Measurements from ENCODE around the gene PEAK1.
"Not testable (repeated sequence)": the region's sequence is repeated elsewhere in the genome, so short reads cannot be mapped to it uniquely, and the experiment has no call there.

The PEAK1 gene

DNA sequence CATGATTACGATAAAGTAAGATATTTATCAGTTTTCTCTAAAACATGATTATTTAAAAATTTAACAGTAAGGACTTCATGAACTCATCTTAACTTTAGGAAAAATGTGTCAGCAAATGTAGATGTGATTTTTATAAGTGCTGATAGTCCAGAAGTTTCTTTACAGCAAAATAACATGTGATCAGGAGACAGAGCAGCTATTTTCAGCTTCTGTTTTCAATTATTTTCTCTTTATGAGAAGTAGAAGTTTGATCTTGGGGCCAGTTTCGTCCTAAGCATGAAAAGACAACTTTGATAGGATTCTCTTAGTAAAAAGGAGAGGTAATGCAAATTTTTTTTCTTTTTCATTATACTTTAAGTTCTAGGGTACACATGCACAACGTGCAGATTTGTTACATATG is 252.5 kb downstream of the PEAK1 start:
- no peak for DNase-seq

- no peak for DNase-seq
These were observed 256.0 kb downstream of the PEAK1 start for GRCh38 chr15:77163781-77164384.

DNA sequence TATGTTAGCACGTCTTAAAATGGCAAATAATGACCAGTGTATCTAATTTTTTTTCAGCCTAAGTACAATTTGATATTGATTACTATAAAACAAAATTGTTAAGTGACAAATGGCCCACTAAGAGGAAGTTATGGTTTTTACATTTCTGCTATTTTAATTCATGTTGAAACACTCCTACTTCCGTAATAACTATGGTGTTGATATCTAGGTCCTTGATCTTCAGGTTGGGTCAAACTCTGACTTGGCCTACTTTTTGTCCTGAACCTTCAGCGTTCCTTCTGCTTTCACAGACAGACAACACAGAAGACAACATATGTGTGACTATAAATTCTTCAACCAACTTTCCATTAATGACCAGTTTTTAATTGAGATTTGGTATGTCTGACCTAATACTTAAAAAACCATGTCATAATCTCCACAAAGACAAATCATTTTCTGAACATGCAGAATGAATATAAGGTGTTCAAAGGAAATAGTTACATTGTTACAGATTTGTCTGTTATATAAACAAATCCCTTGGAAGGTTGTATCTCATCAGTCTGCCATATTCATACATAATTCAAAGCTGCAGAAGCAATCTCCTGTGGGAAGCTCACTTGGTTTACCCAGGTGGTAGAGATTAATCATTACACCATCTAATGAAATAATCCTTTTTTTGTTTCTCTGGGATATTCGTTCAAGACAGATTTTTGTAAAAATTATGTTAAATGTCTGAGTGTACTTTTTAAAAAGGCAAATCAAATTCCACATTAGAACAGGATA is 256.9 kb downstream of the PEAK1 start:
- DNase-seq = no peak

GRCh38 chr15:77160562-77161478 is 259.1 kb downstream of the PEAK1 start:
- DNase-seq = no peak

GRCh38 chr15:77156000-77156399 is 263.9 kb downstream of the PEAK1 start:
- DNase-seq = not testable (repeated sequence)

GRCh38 chr15:77148191-77148590 is 271.7 kb downstream of the PEAK1 start:
- no peak for DNase-seq

DNA sequence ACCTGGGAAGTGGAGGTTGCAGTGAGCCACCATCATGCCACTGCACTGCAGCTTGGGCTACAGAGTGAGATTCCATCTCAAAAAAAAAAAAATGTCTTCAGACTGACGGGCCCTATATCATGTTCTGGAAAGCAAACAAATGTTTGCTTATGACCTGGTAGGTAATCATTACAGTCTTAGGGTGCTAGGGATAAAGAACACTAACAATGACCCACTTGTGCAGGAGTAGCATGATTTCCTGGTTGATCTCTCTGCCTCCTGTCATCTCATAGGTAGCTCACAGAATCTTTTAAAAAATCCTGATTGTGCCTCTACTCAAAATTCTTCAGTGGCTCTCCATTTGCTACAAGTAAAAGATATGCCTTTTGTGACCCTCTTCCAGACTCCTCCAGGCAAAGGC is 274.5 kb downstream of the PEAK1 start:
- DNase-seq = no peak

GRCh38 chr15:77144492-77145070 is 275.3 kb downstream of the PEAK1 start:
- no peak for DNase-seq

- no peak for DNase-seq
These were observed 275.9 kb downstream of the PEAK1 start for GRCh38 chr15:77144026-77144425.

DNA sequence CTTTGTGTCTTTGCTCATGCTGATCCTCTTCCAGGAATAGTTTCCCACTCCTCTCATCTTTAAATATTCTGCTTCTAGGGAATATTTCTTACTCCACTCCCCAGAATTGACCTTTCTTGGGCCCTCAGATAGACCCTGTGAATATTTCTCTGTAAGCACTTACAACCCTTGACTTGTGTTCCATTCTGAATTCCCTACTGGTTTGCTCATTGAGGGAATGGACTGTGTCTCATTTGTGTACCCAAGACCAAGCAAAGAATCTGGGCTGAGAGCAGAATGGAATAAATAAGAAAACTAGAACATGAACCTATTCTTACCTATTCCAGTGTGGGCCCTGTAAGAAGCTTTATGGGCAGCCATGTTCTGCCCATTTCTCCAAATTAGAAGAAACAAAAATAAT is 276.3 kb downstream of the PEAK1 start:
- no peak for DNase-seq

DNA sequence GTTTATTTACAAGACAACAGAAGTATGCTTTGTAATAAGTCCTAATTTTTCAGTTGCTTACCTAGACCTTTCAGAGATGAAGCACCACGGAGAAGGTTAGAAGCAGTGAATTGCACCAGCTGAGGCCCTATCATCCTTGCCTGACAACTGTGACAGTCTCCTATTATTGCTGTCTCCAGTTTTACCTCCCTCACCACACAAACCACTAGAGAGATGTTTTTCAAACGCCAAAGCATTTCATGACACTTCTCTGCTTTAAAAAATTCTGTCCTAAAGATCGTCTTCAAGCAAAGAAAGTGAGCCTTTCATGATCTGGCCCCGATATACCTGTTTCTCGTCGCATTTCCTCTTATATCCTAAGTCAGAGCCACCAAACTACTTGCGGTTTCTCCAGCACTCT is 276.7 kb downstream of the PEAK1 start:
- no peak for DNase-seq

DNA sequence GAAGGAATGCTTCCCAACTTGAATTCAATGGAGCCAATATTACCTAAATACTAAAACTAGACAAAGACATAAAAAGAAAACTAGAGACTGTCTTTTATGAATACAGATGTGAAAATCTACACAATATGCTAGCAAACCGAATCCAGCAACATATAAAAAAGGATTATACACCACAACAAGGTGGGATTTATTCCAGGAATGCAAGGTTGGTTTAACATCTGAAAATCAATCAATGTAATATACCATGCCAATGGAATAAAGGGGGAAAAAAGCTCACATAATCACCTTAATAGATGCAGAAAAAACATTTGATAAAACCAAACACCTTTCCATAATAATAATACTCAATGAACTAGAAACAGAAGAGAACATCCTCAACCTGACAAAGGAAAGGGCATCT is 279.7 kb downstream of the PEAK1 start:
- no peak for DNase-seq

DNA sequence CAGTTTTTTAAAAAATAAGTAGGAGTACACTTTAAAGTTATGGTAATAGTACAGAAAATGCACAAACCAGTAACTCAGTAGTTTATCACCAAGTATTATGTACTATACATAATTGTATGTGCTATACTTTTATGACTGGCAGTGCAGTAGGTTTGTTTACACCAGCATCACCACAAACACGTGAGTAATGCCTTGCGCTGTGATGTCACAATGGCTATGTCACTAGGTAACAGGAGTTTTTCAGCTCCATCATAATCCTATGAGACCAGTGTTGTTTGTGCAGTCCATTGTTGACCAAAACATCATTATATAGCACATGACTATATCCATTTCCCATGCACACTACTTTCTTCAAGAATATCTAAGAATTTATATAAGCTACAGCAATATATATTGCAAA is 280.6 kb downstream of the PEAK1 start:
- no peak for DNase-seq

DNA sequence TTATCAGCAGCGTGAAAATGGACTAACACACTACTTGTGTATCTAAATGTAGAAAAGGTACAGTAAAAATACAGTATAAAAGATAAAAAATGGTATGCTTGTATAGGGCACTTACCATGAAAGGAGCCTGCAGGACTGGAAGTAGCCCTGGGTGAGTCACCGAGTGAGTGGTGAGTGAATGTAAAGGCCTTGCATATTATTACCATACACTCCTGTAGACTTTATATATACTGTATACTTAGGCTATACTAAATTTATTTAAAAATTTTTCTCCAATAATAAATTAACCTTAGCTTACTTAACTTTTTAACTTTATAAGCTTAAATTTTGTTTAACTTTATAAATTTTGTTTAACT is 281.8 kb downstream of the PEAK1 start:
- no peak for DNase-seq

DNA sequence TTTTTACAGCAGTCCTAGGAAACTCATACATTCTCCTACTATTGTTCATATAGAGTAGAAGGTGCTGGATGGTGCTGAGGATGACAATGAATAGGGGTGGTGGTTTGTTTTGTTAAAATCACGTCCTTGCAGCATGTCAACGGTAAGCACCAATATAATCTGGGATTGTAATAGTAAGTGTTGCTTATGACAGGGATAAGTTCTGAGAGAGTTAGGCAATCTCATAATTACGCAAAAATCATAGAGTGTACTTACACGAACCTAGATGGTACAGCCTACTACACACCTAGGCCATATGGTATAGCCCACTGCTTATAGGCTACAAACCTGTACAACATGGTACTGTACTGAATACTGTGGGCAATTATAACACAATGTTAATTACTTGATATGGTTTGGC is 284.7 kb downstream of the PEAK1 start:
- DNase-seq = no peak

- DNase-seq = no peak
These were observed 289.5 kb downstream of the PEAK1 start for GRCh38 chr15:77130315-77130930.

DNA sequence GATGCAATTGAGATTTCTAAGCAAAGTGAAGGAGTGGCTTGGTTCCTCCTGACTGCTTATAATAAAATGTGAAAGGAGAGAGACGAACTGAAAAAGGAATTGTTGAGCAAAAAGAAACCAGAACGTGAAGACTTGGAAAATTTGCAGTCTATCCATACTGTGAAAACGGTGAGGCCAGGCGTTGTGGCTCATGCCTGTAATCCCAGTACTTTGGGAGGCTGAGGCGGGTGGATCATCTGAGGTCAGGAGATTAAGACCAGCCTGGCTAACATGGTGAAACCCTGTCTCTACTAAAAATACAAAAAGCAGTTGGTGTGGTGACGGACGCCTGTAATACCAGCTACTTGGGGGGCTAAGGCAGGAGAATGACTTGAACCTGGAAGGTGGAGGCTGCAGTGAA is 292.3 kb downstream of the PEAK1 start:
- no peak for DNase-seq

GRCh38 chr15:77126529-77127326 is 293.2 kb downstream of the PEAK1 start:
- DNase-seq = no peak

- no peak for DNase-seq
These were observed 296.1 kb downstream of the PEAK1 start for GRCh38 chr15:77123854-77124253.

- DNase-seq = no peak
These were observed 297.3 kb downstream of the PEAK1 start for GRCh38 chr15:77122576-77122975.

DNA sequence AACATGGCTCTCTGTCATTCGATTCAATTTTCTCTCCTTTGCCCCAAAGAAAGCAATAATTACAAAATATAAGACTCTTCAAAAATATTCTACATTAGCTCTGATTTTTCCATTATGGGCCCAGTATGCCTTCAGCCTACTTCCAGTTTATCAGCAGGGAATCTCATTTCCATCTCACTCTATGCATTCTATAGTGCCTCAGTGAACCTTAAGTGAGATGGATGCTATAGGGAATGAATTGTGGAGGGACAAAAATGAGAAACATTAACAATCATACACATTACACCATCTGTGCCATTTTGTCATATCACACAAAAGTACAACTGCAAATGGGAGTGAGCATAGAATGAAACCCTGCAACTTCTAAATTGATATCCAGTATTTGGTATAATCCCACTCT is 298.3 kb downstream of the PEAK1 start:
- no peak for DNase-seq

GRCh38 chr15:77120576-77120975 is 299.3 kb downstream of the PEAK1 start:
- no peak for DNase-seq
